Hypothalamus (tissue), 51 donors: ENCODE measurements around the gene KRTAP10-7.
"Not testable (repeated sequence)": the region's sequence is repeated elsewhere in the genome, so short reads cannot be mapped to it uniquely, and the experiment has no call there.

Experiments
- DNase-seq, 51 donors: peaks; one replicate each; lab custom pipeline; 2025; lab: John Stamatoyannopoulos, UW

Gene KRTAP10-7

GRCh38 chr21:44571296-44571695, 29.1 kb upstream of the KRTAP10-7 start:
- no peak for DNase-seq

GRCh38 chr21:44571844-44572782, 28.3 kb upstream of the KRTAP10-7 start:
- no peak for DNase-seq

- no peak for DNase-seq
These were observed 27.3 kb upstream of the KRTAP10-7 start for GRCh38 chr21:44572959-44573583.

GRCh38 chr21:44573630-44574456, 26.6 kb upstream of the KRTAP10-7 start, which contains the start of gene KRTAP10-4:
Gene KRTAP10-4 (plus strand): TSS chr21:44573729. CDS start chr21:44573759, 30 bp downstream.
- DNase-seq, result not testable (repeated sequence)

GRCh38 chr21:44574457-44575306, 25.7 kb upstream of the KRTAP10-7 start:
- no peak for DNase-seq

GRCh38 chr21:44575307-44576024, 24.9 kb upstream of the KRTAP10-7 start:
- DNase-seq, result no peak

- DNase-seq, result no peak
These were observed 24.4 kb upstream of the KRTAP10-7 start for GRCh38 chr21:44576025-44576420.

GRCh38 chr21:44578371-44579055, 21.9 kb upstream of the KRTAP10-7 start:
- DNase-seq, result no peak

GRCh38 chr21:44579056-44579832, 21.2 kb upstream of the KRTAP10-7 start:
- DNase-seq, result no peak

- no peak for DNase-seq
These were observed 20.6 kb upstream of the KRTAP10-7 start for GRCh38 chr21:44579833-44580144.

- DNase-seq, result not testable (repeated sequence)
These were observed 20.1 kb upstream of the KRTAP10-7 start, which contains the start of gene KRTAP10-5 for GRCh38 chr21:44580231-44580821. Gene KRTAP10-5 (minus strand): TSS chr21:44580604. CDS start chr21:44580578, 26 bp downstream.

- no peak for DNase-seq
These were observed 19.2 kb upstream of the KRTAP10-7 start for GRCh38 chr21:44581158-44581557.

- DNase-seq, result no peak
These were observed 18.3 kb upstream of the KRTAP10-7 start for GRCh38 chr21:44582055-44582454.

GRCh38 chr21:44583089-44583799, 17.2 kb upstream of the KRTAP10-7 start:
- no peak for DNase-seq

- DNase-seq, result no peak
These were observed 16.6 kb upstream of the KRTAP10-7 start for GRCh38 chr21:44583800-44584147.

GRCh38 chr21:44585892-44586291, 14.5 kb upstream of the KRTAP10-7 start:
- no peak for DNase-seq

- DNase-seq, result no peak
These were observed 11.3 kb upstream of the KRTAP10-7 start for GRCh38 chr21:44589094-44589493.
